Middle frontal gyrus (tissue), 1 donor: ENCODE results near the gene CCDC106.

Experiments used
- DNase-seq: peaks from one replicate; pipeline ENCODE4 v3.0.0-alpha.2; 2015; ENCODE audit warnings: low spot score; ENCODE audit errors: extremely low spot score

CCDC106 gene

GRCh38 chr19:55694656-55695491 lies 46.9 kb downstream of the CCDC106 start:
- DNase-seq, result no peak

GRCh38 chr19:55695511-55696290 lies 47.7 kb downstream of the CCDC106 start:
- no peak for DNase-seq

GRCh38 chr19:55696301-55697068 lies 48.5 kb downstream of the CCDC106 start:
- DNase-seq, result no peak

- DNase-seq, result no peak
These were observed 49.0 kb downstream of the CCDC106 start for GRCh38 chr19:55697069-55697440.

GRCh38 chr19:55697698-55698097 lies 49.7 kb downstream of the CCDC106 start:
- no peak for DNase-seq

- no peak for DNase-seq
These were observed 50.2 kb downstream of the CCDC106 start for GRCh38 chr19:55698256-55698655.

GRCh38 chr19:55699221-55699620 lies 51.2 kb downstream of the CCDC106 start:
- no peak for DNase-seq

GRCh38 chr19:55700813-55701212 lies 52.8 kb downstream of the CCDC106 start:
- no peak for DNase-seq

GRCh38 chr19:55702131-55702627 lies 54.2 kb downstream of the CCDC106 start:
- DNase-seq, result no peak
